Uterus (tissue), 2 donors: ENCODE data around the gene BTN1A1.

Experiments used
- CTCF ChIP-seq, 4 experiments: fragments of 200-600 bp in 2 of 4; fragments of 450-650 bp in 2 of 4; sonication (generic) in 2 of 4; IDR thresholded peaks; one replicate each; pipeline ENCODE4 v1.5.1; 2016 to 2019; ENCODE audit warnings: antibody characterized with exemption in 4 of 4, mild to moderate bottlenecking in 2 of 4, moderate library complexity in 1 of 4
- POLR2A ChIP-seq, 2 donors: fragments of 450-650 bp; IDR thresholded peaks; one replicate each; pipeline ENCODE4 v1.6.1; 2016; ENCODE audit warnings: antibody characterized with exemption in 2 of 2, mild to moderate bottlenecking in 1 of 2, moderate library complexity in 1 of 2

GRCh38 chr6:26457806-26458688 is 42.1 kb upstream of the BTN1A1 start, which contains the start of gene BTN2A1:
- no peak for TF ChIP-seq CTCF (IDR thresholded peaks at IDR 0.05)
- peak; percentile 33 to 69 for TF ChIP-seq POLR2A (IDR thresholded peaks at IDR 0.05)
